ENCODE data around the gene PIGH. TPM values are rescaled to one million over a fixed set of nuclear protein-coding genes. Genes with fewer than 3 reads are reported as not detected.
"Not testable (repeated sequence)": the region's sequence is repeated elsewhere in the genome, so short reads cannot be mapped to it uniquely, and the experiment has no call there.

PIGH gene
- total and polyA plus RNA-seq, 4 experiments from 2014 or later, result 28.0 to 35.8 (median 31.9) TPM

- no peaks in the 10 kb centered on the region for H3K4me1 ChIP-seq (ENCODE audit: insufficient read depth, low read length)
- peaks cover 0 to 12% (median 5%) of the 10 kb centered on the region in 8 donors for H3K9me3 Mint-ChIP-seq
- no peak for DNase-seq
- H3K27me3 ChIP-seq (ENCODE audit: insufficient read depth, low read length), result peaks cover 5% of the 10 kb centered on the region
- no peak overlapping the region for H3K27ac Mint-ChIP-seq
- CTCF ChIA-PET (ENCODE audit: partially characterized antibody), result no interaction called here
- H3K27me3 Mint-ChIP-seq, result peaks cover 9 to 11% of the 10 kb centered on the region in 2 donors
- no peak overlapping the region for H3K4me3 Mint-ChIP-seq
- no peaks in the 10 kb centered on the region for H3K36me3 Mint-ChIP-seq
- no peaks in the 10 kb centered on the region for H3K36me3 ChIP-seq (ENCODE audit: insufficient read depth, low read length)
- H3K27ac ChIP-seq (ENCODE audit: low read depth, low read length), result no peak overlapping the region
- H3K9me3 ChIP-seq (ENCODE audit: control insufficient read depth in 1 of 2, low read length in 2 of 2), result no peaks in the 10 kb centered on the region
- no peaks in the 10 kb centered on the region for H3K4me1 Mint-ChIP-seq
- H3K4me3 ChIP-seq (ENCODE audit: low read length in 2 of 2), result no peak overlapping the region
- POLR2A ChIA-PET (ENCODE audit: partially characterized antibody), result no interaction called here
- intact Hi-C loops (cut with micrococcal nuclease), result no loop called here
Measured at GRCh38 chr14:67547224-67547780, 52.8 kb downstream of the PIGH start.

DNA sequence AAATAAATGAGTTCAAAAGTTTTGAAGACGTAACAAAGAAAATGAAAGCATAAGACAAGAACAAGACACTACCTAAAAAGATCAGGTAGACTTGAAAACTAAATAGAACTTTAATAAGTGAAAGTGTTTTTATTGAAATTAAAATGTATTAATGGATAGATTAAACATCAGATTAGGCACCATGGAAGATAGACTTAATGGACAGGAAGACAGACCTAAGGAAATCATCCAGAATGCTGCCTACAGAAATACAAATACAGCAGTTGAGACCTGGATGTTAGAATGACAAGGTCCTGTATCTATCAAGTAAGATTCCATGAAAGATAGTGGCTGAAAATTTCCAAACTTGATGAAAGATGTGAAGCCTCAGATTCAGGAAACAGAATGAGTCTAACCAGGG is 55.5 kb downstream of the PIGH start:
- H3K27me3 Mint-ChIP-seq, result peaks cover 14 to 25% of the 10 kb centered on the region in 2 donors

DNA sequence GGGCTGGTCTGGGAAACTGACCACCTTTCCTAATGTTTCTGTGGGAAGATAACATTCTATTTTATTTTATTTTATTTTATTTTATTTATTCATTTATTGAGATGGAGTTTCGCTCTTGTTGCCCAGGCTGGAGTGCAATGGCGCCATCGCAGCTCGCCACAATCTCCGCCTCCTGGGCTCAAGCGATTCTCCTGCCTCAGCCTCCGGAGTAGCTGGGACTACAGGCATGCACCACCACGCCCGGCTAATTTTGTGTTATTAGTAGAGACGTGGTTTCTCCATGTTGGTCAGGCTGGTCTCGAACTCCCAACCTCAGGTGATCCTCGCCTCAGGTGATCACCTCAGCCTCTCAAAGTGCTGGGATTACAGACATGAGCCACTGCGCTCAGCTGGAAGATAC is 57.4 kb downstream of the PIGH start:
- CTCF ChIA-PET (ENCODE audit: partially characterized antibody), result interaction anchor here (1.1 to 1.9 kb wide), 4 partner anchors 8 to 115 kb away, joined by 4 to 6 read pairs (median 4); no protein-coding TSS in a partner anchor
- H3K4me3 Mint-ChIP-seq; H3K4me1 ChIP-seq (ENCODE audit: insufficient read depth, low read length); H3K4me1 Mint-ChIP-seq; intact Hi-C loops (cut with micrococcal nuclease); POLR2A ChIA-PET (ENCODE audit: partially characterized antibody); H3K27me3 ChIP-seq (ENCODE audit: insufficient read depth, low read length); H3K27ac ChIP-seq (ENCODE audit: low read depth, low read length); H3K4me3 ChIP-seq (ENCODE audit: low read length in 2 of 2); H3K27ac Mint-ChIP-seq; H3K36me3 Mint-ChIP-seq; DNase-seq; H3K36me3 ChIP-seq (ENCODE audit: insufficient read depth, low read length); H3K9me3 ChIP-seq (ENCODE audit: control insufficient read depth in 1 of 2, low read length in 2 of 2): not testable (repeated sequence)
- H3K27me3 Mint-ChIP-seq, result peaks cover 15 to 26% of the 10 kb centered on the region in 2 donors
- peaks cover 0 to 12% (median 5%) of the 10 kb centered on the region in 8 donors for H3K9me3 Mint-ChIP-seq

More for the DNA sequence above, 55.5 kb downstream of the PIGH start:
- H3K4me1 ChIP-seq (ENCODE audit: insufficient read depth, low read length), result no peaks in the 10 kb centered on the region
- ChIA-PET CTCF (ENCODE audit: partially characterized antibody) (no interaction called here), POLR2A (ENCODE audit: partially characterized antibody) (no interaction called here)
- no peaks in the 10 kb centered on the region for H3K9me3 ChIP-seq (ENCODE audit: control insufficient read depth in 1 of 2, low read length in 2 of 2)
- H3K36me3 ChIP-seq (ENCODE audit: insufficient read depth, low read length), result no peaks in the 10 kb centered on the region
- Mint-ChIP-seq H3K27ac (no peak overlapping the region), H3K9me3 (peaks cover 0 to 12% (median 5%) of the 10 kb centered on the region in 8 donors), H3K4me3 (no peak overlapping the region), H3K36me3 (no peaks in the 10 kb centered on the region), H3K4me1 (peaks cover 0 to 7% (median 4%) of the 10 kb centered on the region in 4 donors)
- intact Hi-C loops (cut with micrococcal nuclease), result no loop called here
- no peak overlapping the region for H3K4me3 ChIP-seq (ENCODE audit: low read length in 2 of 2)
- no peak overlapping the region for H3K27ac ChIP-seq (ENCODE audit: low read depth, low read length)
- H3K27me3 ChIP-seq (ENCODE audit: insufficient read depth, low read length), result peaks cover 5% of the 10 kb centered on the region
- DNase-seq, result no peak

GRCh38 chr14:67541448-67542387 is 58.4 kb downstream of the PIGH start:
- no peak for DNase-seq
- Histone ChIP-seq H3K27me3 (ENCODE audit: insufficient read depth, low read length) (peaks cover 5% of the 10 kb centered on the region), H3K27ac (ENCODE audit: low read depth, low read length) (no peak overlapping the region), H3K4me1 (ENCODE audit: insufficient read depth, low read length) (no peaks in the 10 kb centered on the region), H3K9me3 (ENCODE audit: control insufficient read depth in 1 of 2, low read length in 2 of 2) (no peaks in the 10 kb centered on the region), H3K36me3 (ENCODE audit: insufficient read depth, low read length) (no peaks in the 10 kb centered on the region), H3K4me3 (ENCODE audit: low read length in 2 of 2) (no peak overlapping the region)
- ChIA-PET CTCF (ENCODE audit: partially characterized antibody) (interaction anchor here (1.1 to 1.9 kb wide), 7 partner anchors 9 to 114 kb away, joined by 3 to 6 read pairs (median 4); no protein-coding TSS in a partner anchor), POLR2A (ENCODE audit: partially characterized antibody) (interaction anchor here (1.2 kb wide), 1 partner anchor 54 kb away, joined by 3 read pairs; the partner anchor contains the start of gene TMEM229B)
- intact Hi-C loops (cut with micrococcal nuclease), result no loop called here
- peaks cover 14 to 26% of the 10 kb centered on the region in 2 donors for H3K27me3 Mint-ChIP-seq
- H3K4me1 Mint-ChIP-seq, result peaks cover 0 to 7% (median 4%) of the 10 kb centered on the region in 4 donors
- H3K9me3 Mint-ChIP-seq, result peaks cover 0 to 12% (median 5%) of the 10 kb centered on the region in 8 donors
- H3K36me3 Mint-ChIP-seq, result no peaks in the 10 kb centered on the region
- H3K27ac Mint-ChIP-seq, result peak overlapping the region in 3 of 7 donors; percentile 32 to 81 (median 63)
- H3K4me3 Mint-ChIP-seq, result peak overlapping the region; percentile 36 to 82 (median 70)

Other genes starting within 250 kb of the PIGH start
- 10 to 100 TPM; 26.8 to 35.0 TPM for gene ATP6V1D, start 240.5 kb downstream of the PIGH start, total RNA-seq
- gene ATP6V1D, start 240.5 kb downstream of the PIGH start, polyA plus RNA-seq, result 10 to 100 TPM; 45.2 to 57.5 TPM
- gene EIF2S1, start 239.9 kb downstream of the PIGH start, total RNA-seq, result 10 to 100 TPM; 62.0 to 72.1 TPM
- 100 to 1,000 TPM; 129 to 185 TPM for gene EIF2S1, start 239.9 kb downstream of the PIGH start, polyA plus RNA-seq
- gene PLEK2, start 188.1 kb downstream of the PIGH start, total RNA-seq, result 1 to 10 TPM; 1.9 to 4.1 TPM
- 1 to 10 TPM; 2.3 to 2.7 TPM for gene PLEK2, start 188.1 kb downstream of the PIGH start, polyA plus RNA-seq
- 10 to 100 TPM; 34.9 to 35.8 TPM for gene TMEM229B, start 111.5 kb downstream of the PIGH start, total RNA-seq
- gene TMEM229B, start 111.5 kb downstream of the PIGH start, polyA plus RNA-seq, result 10 to 100 TPM; 12.5 to 28.9 TPM
- under 1 TPM; 0.22 to 0.41 TPM for gene PLEKHH1, start 67.0 kb downstream of the PIGH start, total RNA-seq
- 1 to 10 TPM in 1 of 2 donors, not detected in 1; 1.1 TPM for gene PLEKHH1, start 67.0 kb downstream of the PIGH start, polyA plus RNA-seq
- under 1 TPM in 1 of 2 experiments, not detected in 1; 0.55 TPM for gene ARG2, start 19.7 kb upstream of the PIGH start, total RNA-seq
- gene ARG2, start 19.7 kb upstream of the PIGH start, polyA plus RNA-seq, result 1 to 10 TPM; 1.3 to 1.4 TPM
- gene VTI1B, start 74.4 kb upstream of the PIGH start, total RNA-seq, result 10 to 100 TPM; 71.1 to 72.6 TPM
- 10 to 100 TPM; 62.1 to 97.8 TPM for gene VTI1B, start 74.4 kb upstream of the PIGH start, polyA plus RNA-seq
- gene RDH11, start 95.5 kb upstream of the PIGH start, total RNA-seq, result 10 to 100 TPM; 45.2 to 46.0 TPM
- 10 to 100 TPM; 72.7 to 95.3 TPM for gene RDH11, start 95.5 kb upstream of the PIGH start, polyA plus RNA-seq
- gene RDH12, start 101.6 kb upstream of the PIGH start, total RNA-seq, result not detected
- not detected for gene RDH12, start 101.6 kb upstream of the PIGH start, polyA plus RNA-seq
- 10 to 100 TPM; 35.2 to 38.1 TPM for gene ZFYVE26, start 216.3 kb upstream of the PIGH start, total RNA-seq
- gene ZFYVE26, start 216.3 kb upstream of the PIGH start, polyA plus RNA-seq, result 1 to 10 TPM in 1 of 2 donors, under 1 TPM in 1; 0.95 to 4.2 TPM
- gene RAD51B, start 219.5 kb upstream of the PIGH start, total RNA-seq, result 10 to 100 TPM; 27.1 to 35.6 TPM
- gene RAD51B, start 219.5 kb upstream of the PIGH start, polyA plus RNA-seq, result 10 to 100 TPM; 22.0 to 35.7 TPM

Data from CD4-positive, alpha-beta memory T cell (primary cell).